ENCODE data around the gene OGFOD3.

- TF ChIP-seq CTCF (IDR thresholded peaks at IDR 0.05) = no peak
- TF ChIP-seq POLR2A (IDR thresholded peaks at IDR 0.05) = no peak
- no peak for TF ChIP-seq POLR2AphosphoS5 (IDR thresholded peaks at IDR 0.05)
- no peak for TF ChIP-seq EP300 (IDR thresholded peaks at IDR 0.05)
These were observed 61.5 kb downstream of the OGFOD3 start for GRCh38 chr17:82356845-82357355.
